PC-9 (cell line): Measurements from ENCODE around the gene TACSTD2. TPM values are rescaled to one million over a fixed set of nuclear protein-coding genes. Genes with fewer than 3 reads are reported as not detected.

Source experiments
- BruUV-seq: library from RNA; stranded (reverse); fragments of 400-500 nt; replicated peaks from 2 replicates; lab custom pipeline; 2021; lab: Mats Ljungman, UMichigan
- CTCF ChIA-PET: fragments of 300-600 bp; sonication (Branson Sonifier 250); formaldehyde crosslinking; loops from one replicate; lab custom pipeline; 2022; ENCODE audit warnings: antibody characterized with exemption; lab: Charles Lee
- POLR2A ChIA-PET: fragments of 300-600 bp; sonication (Branson Sonifier 250); formaldehyde crosslinking; loops from one replicate; lab custom pipeline; 2022; ENCODE audit warnings: antibody characterized with exemption; ENCODE audit not compliant: unreplicated experiment; lab: Charles Lee
- DNase-seq, 2 experiments: peaks; one replicate each; pipeline versions ENCODE4 v3.0.0 to v3.0.0-alpha.2; 2015 to 2022; ENCODE audit warnings: mixed read lengths in 1 of 2
- H2AFZ ChIP-seq: fragments of 200-600 bp; sonication (generic); 2 replicates; pipeline ENCODE4 v1.8.1; 2017; ENCODE audit warnings: antibody characterized with exemption
- H3F3A ChIP-seq: fragments of 200-600 bp; sonication (generic); 2 replicates; pipeline ENCODE4 v1.8.1; 2017; ENCODE audit warnings: antibody characterized with exemption, mild to moderate bottlenecking, low read depth; ENCODE audit not compliant: insufficient read depth
- H3K27ac ChIP-seq: fragments of 200-600 bp; sonication (generic); 2 replicates; pipeline ENCODE4 v1.6.1; 2016; ENCODE audit warnings: mixed run types
- H3K27me3 ChIP-seq: fragments of 200-600 bp; sonication (generic); 2 replicates; pipeline ENCODE4 v1.6.1; 2016; ENCODE audit warnings: low read depth, mixed run types; ENCODE audit not compliant: insufficient read depth
- H3K36me3 ChIP-seq: fragments of 200-600 bp; sonication (generic); 2 replicates; pipeline ENCODE4 v1.6.1; 2016; ENCODE audit warnings: low read depth, mixed run types
- H3K4me1 ChIP-seq: fragments of 200-600 bp; sonication (generic); replicated peaks from 2 replicates; pipeline ENCODE4 v1.6.1; 2016; ENCODE audit warnings: mixed run types; ENCODE audit not compliant: insufficient read depth
- H3K4me2 ChIP-seq: fragments of 200-600 bp; sonication (generic); 2 replicates; pipeline ENCODE4 v1.6.1; 2017; ENCODE audit warnings: mixed run types
- H3K4me3 ChIP-seq: fragments of 200-600 bp; sonication (generic); 2 replicates; pipeline ENCODE4 v1.6.1; 2016; ENCODE audit warnings: mixed run types
- H3K79me2 ChIP-seq: fragments of 200-600 bp; sonication (generic); 2 replicates; pipeline ENCODE4 v1.6.1; 2017; ENCODE audit warnings: low read depth, mixed run types
- H3K9me2 ChIP-seq: fragments of 200-600 bp; sonication (generic); 2 replicates; pipeline ENCODE4 v1.8.1; 2017; ENCODE audit warnings: mild to moderate bottlenecking; ENCODE audit not compliant: insufficient read depth
- H3K9me3 ChIP-seq: fragments of 200-600 bp; sonication (generic); 2 replicates; pipeline ENCODE4 v1.8.1; 2016; ENCODE audit warnings: low read depth; ENCODE audit not compliant: insufficient read depth
- H4K20me1 ChIP-seq: fragments of 200-600 bp; sonication (generic); 2 replicates; pipeline ENCODE4 v1.8.1; 2017; ENCODE audit not compliant: insufficient read depth
- EZH2 ChIP-seq: fragments of 200-600 bp; sonication (generic); IDR thresholded peaks from 2 replicates; pipeline ENCODE4 v1.8.0; 2017; ENCODE audit warnings: antibody characterized with exemption, low read depth
- intact Hi-C: fragments of 100-400 bp; cut with micrococcal nuclease; formaldehyde crosslinking; loops from one replicate; pipeline ENCODE4 v1.10.0; 2022; ENCODE audit not compliant: unreplicated experiment
- total RNA-seq: library from RNA; stranded (reverse); gene quantifications from 2 replicates; pipeline ENCODE4 v1.2.3, GENCODE V29; 2021
- TF ChIP-seq, protein P1 (sequence below): fragments of 200-600 bp; sonication (generic); conservative IDR thresholded peaks from 2 replicates; pipeline ENCODE4 v1.6.1; 2017; ENCODE audit warnings: mixed run types, antibody characterized with exemption, mild to moderate bottlenecking, moderate library complexity

The TACSTD2 gene
- total RNA-seq, 1 experiment from 2014 or later: 489 TPM

DNA sequence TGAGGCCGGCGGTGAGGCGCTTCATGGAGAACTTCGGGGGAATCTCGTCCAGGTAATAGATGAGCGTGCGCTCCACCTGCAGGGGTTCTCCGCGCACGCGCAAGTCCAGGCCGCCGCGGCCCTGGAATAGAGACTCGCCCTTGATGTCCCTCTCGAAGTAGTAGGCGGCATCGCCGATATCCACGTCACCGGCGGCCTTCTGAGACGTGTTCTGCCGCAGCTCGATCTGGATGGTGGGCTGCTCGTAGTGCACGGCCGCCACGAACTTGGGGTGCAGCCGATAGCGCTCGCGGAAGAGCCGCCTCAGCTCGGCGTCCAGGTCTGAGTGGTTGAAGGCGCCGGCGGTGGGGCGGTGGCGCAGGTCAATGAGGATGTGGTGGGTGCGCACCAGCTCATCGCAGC is 726 bp downstream of the TACSTD2 start:
- ChIA-PET CTCF (no interaction called here), POLR2A (interaction anchor here (0.6 to 0.9 kb wide), 2 partner anchors 16 to 57 kb away, joined by 4 to 12 read pairs; no protein-coding TSS in a partner anchor)
- H3K4me1 ChIP-seq: peaks cover 59% of the 10 kb centered on the region
- peaks cover 59% of the 10 kb centered on the region for H3K79me2 ChIP-seq
- BruUV-seq: no TSS peak
- peak overlapping the region; percentile 99 for H3K27ac ChIP-seq
- TF ChIP-seq, protein P1, sequence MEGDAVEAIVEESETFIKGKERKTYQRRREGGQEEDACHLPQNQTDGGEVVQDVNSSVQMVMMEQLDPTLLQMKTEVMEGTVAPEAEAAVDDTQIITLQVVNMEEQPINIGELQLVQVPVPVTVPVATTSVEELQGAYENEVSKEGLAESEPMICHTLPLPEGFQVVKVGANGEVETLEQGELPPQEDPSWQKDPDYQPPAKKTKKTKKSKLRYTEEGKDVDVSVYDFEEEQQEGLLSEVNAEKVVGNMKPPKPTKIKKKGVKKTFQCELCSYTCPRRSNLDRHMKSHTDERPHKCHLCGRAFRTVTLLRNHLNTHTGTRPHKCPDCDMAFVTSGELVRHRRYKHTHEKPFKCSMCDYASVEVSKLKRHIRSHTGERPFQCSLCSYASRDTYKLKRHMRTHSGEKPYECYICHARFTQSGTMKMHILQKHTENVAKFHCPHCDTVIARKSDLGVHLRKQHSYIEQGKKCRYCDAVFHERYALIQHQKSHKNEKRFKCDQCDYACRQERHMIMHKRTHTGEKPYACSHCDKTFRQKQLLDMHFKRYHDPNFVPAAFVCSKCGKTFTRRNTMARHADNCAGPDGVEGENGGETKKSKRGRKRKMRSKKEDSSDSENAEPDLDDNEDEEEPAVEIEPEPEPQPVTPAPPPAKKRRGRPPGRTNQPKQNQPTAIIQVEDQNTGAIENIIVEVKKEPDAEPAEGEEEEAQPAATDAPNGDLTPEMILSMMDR: no peak
- TF ChIP-seq EZH2: no peak
- intact Hi-C loops: loop anchor here (1.0 to 2.0 kb wide), 2 partner anchors 8 to 52 kb away; no protein-coding TSS in a partner anchor
- peak overlapping the region; percentile 86 for H3K4me2 ChIP-seq
- peaks cover 63% of the 10 kb centered on the region for H3F3A ChIP-seq
- peak overlapping the region; percentile 97 for H3K4me3 ChIP-seq
- H2AFZ ChIP-seq: no peak overlapping the region
- no peaks in the 10 kb centered on the region for H3K9me3 ChIP-seq
- H3K27me3 ChIP-seq: no peaks in the 10 kb centered on the region
- peaks cover 12% of the 10 kb centered on the region; the same call in 1 of the 2 replicates for H4K20me1 ChIP-seq
- peaks cover 13% of the 10 kb centered on the region for H3K36me3 ChIP-seq
- peak in 1 of 2 experiments; percentile 56 for DNase-seq
- no peaks in the 10 kb centered on the region for H3K9me2 ChIP-seq

DNA sequence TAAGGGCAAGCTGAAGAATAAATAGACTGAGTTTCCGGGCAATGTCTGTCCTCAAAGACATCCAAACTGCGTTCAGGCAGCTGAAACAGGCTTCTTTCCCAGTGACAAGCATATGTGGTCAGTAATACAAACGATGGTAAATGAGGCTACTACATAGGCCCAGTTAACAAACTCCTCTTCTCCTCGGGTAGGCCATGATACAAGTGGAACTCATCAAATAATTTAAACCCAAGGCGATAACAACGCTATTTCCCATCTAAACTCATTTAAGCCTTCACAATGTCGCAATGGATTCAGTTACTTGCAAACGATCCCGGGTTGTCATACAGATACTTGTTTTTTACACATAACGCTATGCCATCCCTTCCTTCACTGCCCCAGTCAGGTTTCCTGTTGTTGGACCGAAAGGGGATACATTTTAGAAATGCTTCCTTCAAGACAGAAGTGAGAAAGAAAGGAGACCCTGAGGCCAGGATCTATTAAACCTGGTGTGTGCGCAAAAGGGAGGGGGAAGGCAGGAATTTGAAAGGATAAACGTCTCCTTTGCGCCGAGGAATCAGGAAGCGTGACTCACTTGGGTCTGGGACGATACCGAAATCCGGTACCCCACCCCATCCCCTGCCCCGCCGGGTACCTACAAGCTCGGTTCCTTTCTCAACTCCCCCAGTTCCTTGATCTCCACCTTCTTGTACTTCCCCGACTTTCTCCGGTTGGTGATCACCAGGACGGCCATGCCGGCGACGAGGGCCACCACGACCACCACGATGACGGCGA is 1.3 kb downstream of the TACSTD2 start:
- H3K4me1 ChIP-seq: peaks cover 64% of the 10 kb centered on the region

DNA sequence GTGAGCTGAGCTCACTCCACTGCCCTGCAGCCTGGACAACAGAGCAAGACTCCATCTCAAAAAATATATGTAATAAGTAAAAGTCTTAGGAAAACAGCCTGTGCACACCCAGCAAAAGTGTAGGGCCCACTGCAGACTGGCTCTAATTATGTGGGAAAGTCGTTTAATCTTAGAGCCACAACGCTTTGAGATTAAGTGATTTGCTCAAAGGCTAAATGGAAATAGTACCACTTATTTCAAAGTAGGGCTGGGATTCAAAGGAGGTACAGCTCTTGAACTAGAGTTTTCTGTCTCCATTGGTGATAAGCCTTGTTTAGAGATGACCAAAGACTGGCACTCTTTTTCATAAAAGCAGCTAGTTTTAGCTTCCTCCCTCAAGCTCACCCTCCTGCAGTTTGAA is 2.2 kb downstream of the TACSTD2 start:
- peaks cover 69% of the 10 kb centered on the region for H3F3A ChIP-seq
- peak overlapping the region; percentile 99 for H3K27ac ChIP-seq
- DNase-seq: no peak
- no peaks in the 10 kb centered on the region for H3K9me2 ChIP-seq
- H3K36me3 ChIP-seq: peaks cover 13% of the 10 kb centered on the region
- no TSS peak for BruUV-seq
- H3K9me3 ChIP-seq: no peaks in the 10 kb centered on the region
- peak overlapping the region; percentile 86 for H3K4me2 ChIP-seq
- H3K27me3 ChIP-seq: no peaks in the 10 kb centered on the region
- POLR2A ChIA-PET: interaction anchor here (0.6 kb wide), 2 partner anchors 44 to 91 kb away, joined by 3 to 4 read pairs; no protein-coding TSS in a partner anchor
- H4K20me1 ChIP-seq: peaks cover 12% of the 10 kb centered on the region; the same call in 1 of the 2 replicates
- H3K79me2 ChIP-seq: peaks cover 65% of the 10 kb centered on the region
- H2AFZ ChIP-seq: no peak overlapping the region
- intact Hi-C loops: no loop called here
- peaks cover 69% of the 10 kb centered on the region for H3K4me1 ChIP-seq
- peak overlapping the region; percentile 97 for H3K4me3 ChIP-seq
- CTCF ChIA-PET: no interaction called here
- TF ChIP-seq EZH2: no peak
- TF ChIP-seq, protein P1: no peak

More for the DNA sequence above, 1.3 kb downstream of the TACSTD2 start:
- TF ChIP-seq, protein P1: no peak
- no peak for TF ChIP-seq EZH2
- H3K4me3 ChIP-seq: peak overlapping the region; percentile 97
- H3K4me2 ChIP-seq: peak overlapping the region; percentile 86
- intact Hi-C loops: loop anchor here (1.0 to 2.0 kb wide), 2 partner anchors 9 to 53 kb away; no protein-coding TSS in a partner anchor
- peaks cover 12% of the 10 kb centered on the region; the same call in 1 of the 2 replicates for H4K20me1 ChIP-seq
- POLR2A ChIA-PET: interaction anchor here (0.6 to 0.9 kb wide), 3 partner anchors 17 to 57 kb away, joined by 4 to 12 read pairs (median 4); no protein-coding TSS in a partner anchor
- H3F3A ChIP-seq: peaks cover 69% of the 10 kb centered on the region
- H3K9me3 ChIP-seq: no peaks in the 10 kb centered on the region
- H3K27me3 ChIP-seq: no peaks in the 10 kb centered on the region
- no peak overlapping the region for H2AFZ ChIP-seq
- TSS peak; percentile 51 for BruUV-seq
- peaks cover 13% of the 10 kb centered on the region for H3K36me3 ChIP-seq
- no peaks in the 10 kb centered on the region for H3K9me2 ChIP-seq
- CTCF ChIA-PET: no interaction called here
- DNase-seq: no peak
- peak overlapping the region; percentile 99 for H3K27ac ChIP-seq
- H3K79me2 ChIP-seq: peaks cover 59% of the 10 kb centered on the region
